GM20000 (cell line): ENCODE measurements around the gene TBC1D1.

Experiments
- DNase-seq: peaks from one replicate; pipeline ENCODE4 v3.0.0; 2012; ENCODE audit warnings: low spot score
- TF ChIP-seq, protein P1 (sequence below): IDR thresholded peaks from 2 replicates; pipeline ENCODE4 v1.5.1; 2012; ENCODE audit warnings: mild to moderate bottlenecking, control low read depth; ENCODE audit errors: extremely low read depth, missing control alignments

TBC1D1 gene

DNA sequence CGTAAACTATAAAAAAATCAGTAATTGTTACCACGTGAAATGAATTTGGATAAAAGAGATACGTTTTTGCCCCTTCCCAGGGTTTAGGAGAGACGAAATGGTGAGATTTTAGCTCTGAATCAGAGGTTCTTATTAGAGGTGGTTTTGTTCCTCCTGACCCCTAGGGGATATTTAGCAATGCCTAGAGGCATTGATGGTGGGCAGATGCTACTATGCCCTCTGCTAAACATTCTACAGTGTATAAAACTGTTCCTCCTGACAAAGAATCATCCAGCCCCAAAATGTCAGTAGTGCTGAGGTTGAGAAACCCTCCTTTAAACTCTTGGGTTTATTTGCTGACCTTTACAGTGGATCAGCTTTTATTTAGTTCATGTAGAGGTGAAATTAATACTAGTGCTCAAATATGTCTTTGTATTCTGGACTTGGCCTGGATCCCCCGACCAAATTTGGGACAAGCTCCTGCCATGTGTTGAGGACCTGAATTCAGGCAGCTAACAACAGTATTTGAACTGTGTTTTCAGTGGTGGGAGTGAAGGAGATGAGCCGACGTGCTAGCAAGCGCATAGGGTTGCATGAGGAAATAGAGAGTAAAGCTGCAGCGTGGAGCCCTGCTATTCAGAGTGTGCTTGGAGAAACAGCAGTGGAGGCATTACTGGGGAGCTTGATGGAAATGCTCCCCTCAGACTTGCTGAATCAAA lies 195.4 kb downstream of the TBC1D1 start:
- TF ChIP-seq, protein P1, sequence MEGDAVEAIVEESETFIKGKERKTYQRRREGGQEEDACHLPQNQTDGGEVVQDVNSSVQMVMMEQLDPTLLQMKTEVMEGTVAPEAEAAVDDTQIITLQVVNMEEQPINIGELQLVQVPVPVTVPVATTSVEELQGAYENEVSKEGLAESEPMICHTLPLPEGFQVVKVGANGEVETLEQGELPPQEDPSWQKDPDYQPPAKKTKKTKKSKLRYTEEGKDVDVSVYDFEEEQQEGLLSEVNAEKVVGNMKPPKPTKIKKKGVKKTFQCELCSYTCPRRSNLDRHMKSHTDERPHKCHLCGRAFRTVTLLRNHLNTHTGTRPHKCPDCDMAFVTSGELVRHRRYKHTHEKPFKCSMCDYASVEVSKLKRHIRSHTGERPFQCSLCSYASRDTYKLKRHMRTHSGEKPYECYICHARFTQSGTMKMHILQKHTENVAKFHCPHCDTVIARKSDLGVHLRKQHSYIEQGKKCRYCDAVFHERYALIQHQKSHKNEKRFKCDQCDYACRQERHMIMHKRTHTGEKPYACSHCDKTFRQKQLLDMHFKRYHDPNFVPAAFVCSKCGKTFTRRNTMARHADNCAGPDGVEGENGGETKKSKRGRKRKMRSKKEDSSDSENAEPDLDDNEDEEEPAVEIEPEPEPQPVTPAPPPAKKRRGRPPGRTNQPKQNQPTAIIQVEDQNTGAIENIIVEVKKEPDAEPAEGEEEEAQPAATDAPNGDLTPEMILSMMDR: no peak
- no peak for DNase-seq

DNA sequence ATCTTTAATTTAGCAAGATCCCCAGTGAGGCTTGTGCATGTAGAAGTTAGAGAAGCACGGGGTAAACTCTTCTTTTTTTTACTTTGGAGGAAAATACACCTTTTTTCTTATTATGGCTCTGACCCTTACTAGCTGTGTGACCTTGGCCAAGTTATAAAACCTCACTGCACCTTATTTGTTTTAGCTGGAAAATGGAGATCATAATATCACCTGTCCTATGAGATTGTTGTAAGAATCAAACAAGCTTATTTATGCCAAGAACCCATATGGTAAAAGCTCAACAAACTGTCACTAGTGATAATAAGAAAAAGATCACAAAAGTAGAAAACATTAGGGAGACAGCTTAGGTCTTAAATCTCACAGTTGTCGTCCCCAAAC lies 196.0 kb downstream of the TBC1D1 start:
- no peak for DNase-seq

DNA sequence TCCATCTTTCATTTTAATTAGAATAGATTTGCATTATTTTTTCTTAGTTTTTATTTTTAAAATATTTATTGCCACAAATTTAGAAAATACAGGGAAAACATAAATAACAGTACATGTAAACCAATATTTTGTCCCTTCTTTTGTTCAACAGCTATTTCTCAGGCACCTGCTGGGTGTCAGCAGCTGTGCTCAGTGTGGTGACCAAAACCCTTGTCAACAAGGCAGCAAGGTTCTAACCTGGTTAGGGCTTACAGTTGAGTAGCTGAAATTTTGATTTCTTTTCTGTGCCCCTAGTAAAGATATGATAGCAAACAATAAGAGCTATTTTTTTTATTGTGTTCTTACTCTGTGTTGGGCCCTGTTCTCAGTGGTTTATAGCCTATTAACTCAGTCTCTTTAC lies 197.4 kb downstream of the TBC1D1 start:
- TF ChIP-seq, protein P1: no peak
- no peak for DNase-seq

More for the DNA sequence above, 196.0 kb downstream of the TBC1D1 start:
- TF ChIP-seq, protein P1: no peak

DNA sequence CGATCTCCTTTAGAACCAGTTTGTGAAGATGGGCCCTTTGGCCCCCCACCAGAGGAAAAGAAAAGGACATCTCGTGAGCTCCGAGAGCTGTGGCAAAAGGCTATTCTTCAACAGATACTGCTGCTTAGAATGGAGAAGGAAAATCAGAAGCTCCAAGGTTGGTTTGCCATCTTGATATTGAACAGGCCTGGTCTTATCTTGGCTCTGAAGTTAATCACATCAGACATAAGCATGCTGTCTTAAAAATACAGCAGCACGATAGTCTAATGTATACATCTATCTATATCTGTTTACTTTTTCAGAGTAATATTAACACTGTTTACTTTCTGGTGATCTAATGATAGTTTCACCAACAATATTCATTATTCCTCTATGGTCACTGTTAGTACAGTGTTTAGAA lies 199.1 kb downstream of the TBC1D1 start:
- TF ChIP-seq, protein P1: no peak
- no peak for DNase-seq

DNA sequence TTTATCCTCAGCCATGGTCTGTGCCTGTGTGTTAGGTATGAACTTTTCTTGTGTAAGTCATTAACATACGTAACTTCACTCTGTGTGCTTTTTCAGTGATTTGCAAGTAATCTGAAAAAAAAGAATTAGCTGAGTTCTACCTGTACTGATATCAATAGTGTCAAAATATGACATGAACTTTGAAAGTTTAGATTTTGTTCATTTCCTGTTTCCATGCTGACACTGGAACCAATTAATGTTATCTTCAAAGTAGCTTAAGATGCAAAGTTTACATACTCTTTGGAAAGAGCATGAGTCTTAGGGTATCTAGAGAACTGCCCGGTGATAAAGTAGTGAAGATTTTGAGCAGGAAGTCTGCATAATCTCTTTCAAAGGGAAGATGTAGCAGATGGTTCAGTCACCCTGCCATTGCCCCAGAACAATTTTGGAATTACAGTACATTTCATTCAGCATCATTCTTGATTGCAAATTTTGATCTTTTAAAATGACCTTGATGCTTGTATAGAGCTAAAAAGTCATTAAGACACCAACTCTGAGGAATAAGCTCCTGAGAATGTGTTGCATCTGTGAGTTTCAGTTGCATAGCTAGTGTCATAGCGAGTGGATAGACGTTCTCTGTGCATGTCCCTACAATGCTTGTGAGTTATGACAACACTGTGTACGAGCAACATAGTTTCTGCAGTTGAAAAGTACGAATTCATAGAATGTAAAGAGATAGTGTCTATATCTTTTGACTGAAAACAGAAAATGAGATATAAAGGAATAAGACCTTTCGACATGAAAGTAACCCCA lies 199.8 kb downstream of the TBC1D1 start:
- DNase-seq: no peak
- TF ChIP-seq, protein P1: no peak

DNA sequence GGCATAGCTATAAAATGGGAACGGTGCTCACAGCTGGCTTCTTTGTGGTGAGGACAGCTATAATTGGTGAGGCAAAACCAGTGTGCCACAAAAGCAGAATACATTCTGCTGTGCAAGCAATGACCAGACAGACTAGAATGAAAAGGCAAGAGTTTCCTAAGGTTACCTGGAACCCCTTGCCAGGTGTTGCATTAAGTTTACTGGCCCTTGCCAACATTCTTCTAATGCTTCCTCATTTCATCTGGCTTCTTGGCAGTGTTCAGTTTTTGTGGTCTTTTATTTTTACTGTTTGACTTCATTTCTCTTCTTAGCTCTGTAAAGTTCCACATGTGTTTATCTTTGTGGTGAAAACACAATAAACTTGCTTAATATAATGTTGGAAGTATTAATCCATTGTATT lies 200.8 kb downstream of the TBC1D1 start:
- TF ChIP-seq, protein P1: no peak
- no peak for DNase-seq

DNA sequence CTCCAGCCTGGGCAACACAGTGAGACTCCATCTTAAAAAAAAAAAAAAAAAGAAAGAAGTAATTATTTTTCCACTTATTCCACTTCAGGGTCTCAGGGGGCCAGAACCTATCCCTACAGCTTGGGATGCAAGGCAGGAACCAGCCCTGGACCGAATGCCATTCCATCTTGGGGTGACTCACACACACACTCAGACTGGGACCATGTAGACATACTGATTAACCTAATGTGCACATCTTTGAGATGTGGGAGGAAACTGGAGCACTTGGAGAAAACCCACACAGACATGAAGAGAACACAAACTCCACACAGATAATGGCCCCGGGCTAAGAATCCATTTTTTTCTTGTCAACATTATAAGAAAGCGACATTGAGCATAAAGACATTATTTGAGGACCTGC lies 201.8 kb downstream of the TBC1D1 start:
- no peak for DNase-seq
- TF ChIP-seq, protein P1: no peak
